Liver (tissue), 9 donors: ENCODE measurements around the gene CCDC54. TPM values are rescaled to one million over a fixed set of nuclear protein-coding genes. Genes with fewer than 3 reads are reported as not detected.

ENCODE experiments used
- DNase-seq: peaks from one replicate; pipeline ENCODE4 v3.0.0-alpha.2; 2017; ENCODE audit warnings: low spot score
- H3K27ac ChIP-seq, 2 donors: one replicate each; pipeline ENCODE4 v1.7.0; 2013; ENCODE audit warnings: inconsistent platforms in 2 of 2, low read length in 2 of 2, control low read depth in 1 of 2, low read depth in 1 of 2, mild to moderate bottlenecking in 1 of 2
- H3K27me3 ChIP-seq, 4 donors: one replicate each; pipeline versions ENCODE4 v1.6.1 to v1.7.0; 2013; ENCODE audit warnings: low read length in 3 of 4, inconsistent platforms in 1 of 4, mild to moderate bottlenecking in 1 of 4, moderate library complexity in 1 of 4; ENCODE audit not compliant: control insufficient read depth in 4 of 4, insufficient read depth in 4 of 4
- H3K36me3 ChIP-seq, 4 donors: one replicate each; pipeline versions ENCODE4 v1.6.1 to v1.7.0; 2013; ENCODE audit warnings: low read length in 3 of 4, mild to moderate bottlenecking in 3 of 4, low read depth in 1 of 4, moderate library complexity in 1 of 4; ENCODE audit not compliant: control insufficient read depth in 4 of 4, insufficient read depth in 3 of 4
- H3K4me1 ChIP-seq, 4 donors: one replicate each; pipeline versions ENCODE4 v1.6.1 to v1.7.0; 2013; ENCODE audit warnings: low read length in 3 of 4, mild to moderate bottlenecking in 3 of 4, moderate library complexity in 1 of 4; ENCODE audit not compliant: control insufficient read depth in 4 of 4, insufficient read depth in 4 of 4
- H3K4me3 ChIP-seq, 3 donors: one replicate each; pipeline versions ENCODE4 v1.6.1 to v1.7.0; 2013; ENCODE audit warnings: low read length in 3 of 3, control low read depth in 1 of 3, low read depth in 1 of 3, mild to moderate bottlenecking in 1 of 3
- H3K9ac ChIP-seq, 2 donors: one replicate each; pipeline ENCODE4 v1.7.0; 2013; ENCODE audit warnings: low read length in 2 of 2, mild to moderate bottlenecking in 2 of 2, moderate library complexity in 2 of 2, control low read depth in 1 of 2, low read depth in 1 of 2
- H3K9me3 ChIP-seq, 4 donors: one replicate each; pipeline versions ENCODE4 v1.6.1 to v1.7.0; 2013; ENCODE audit warnings: low read length in 3 of 4; ENCODE audit not compliant: control insufficient read depth in 4 of 4
- ATF3 ChIP-seq: IDR thresholded peaks from 2 replicates; pipeline ENCODE4 v1.6.1; 2016; ENCODE audit warnings: antibody characterized with exemption
- CTCF ChIP-seq: fragments of 150-350 bp; IDR thresholded peaks from 2 replicates; pipeline ENCODE4 v1.5.1; 2017; ENCODE audit warnings: improper control_type of control experiment, low read depth, low read length; ENCODE audit not compliant: missing input control
- EGR1 ChIP-seq, 2 donors: IDR thresholded peaks; 2 replicates each; pipeline ENCODE4 v1.6.1; 2016 to 2018; ENCODE audit warnings: antibody characterized with exemption in 2 of 2, low read depth in 2 of 2
- FOXA1 ChIP-seq: IDR thresholded peaks from 2 replicates; pipeline ENCODE4 v1.6.1; 2016; ENCODE audit warnings: antibody characterized with exemption
- HNF4G ChIP-seq: IDR thresholded peaks from 2 replicates; pipeline ENCODE4 v1.6.1; 2016; ENCODE audit warnings: antibody characterized with exemption
- MAX ChIP-seq: IDR thresholded peaks from 2 replicates; pipeline ENCODE4 v1.6.1; 2016; ENCODE audit warnings: antibody characterized with exemption
- NR2F2 ChIP-seq: IDR thresholded peaks from 2 replicates; pipeline ENCODE4 v1.6.1; 2016; ENCODE audit warnings: antibody characterized with exemption
- RAD21 ChIP-seq, 2 donors: IDR thresholded peaks; 2 replicates each; pipeline ENCODE4 v1.6.1; 2016; ENCODE audit warnings: antibody characterized with exemption in 2 of 2, mild to moderate bottlenecking in 2 of 2
- REST ChIP-seq: IDR thresholded peaks from 2 replicates; pipeline ENCODE4 v1.6.1; 2016; ENCODE audit warnings: antibody characterized with exemption, mild to moderate bottlenecking
- RXRA ChIP-seq, 2 donors: IDR thresholded peaks; 2 replicates each; pipeline ENCODE4 v1.6.1; 2017 to 2018; ENCODE audit warnings: antibody characterized with exemption in 2 of 2, mild to moderate bottlenecking in 1 of 2
- SP1 ChIP-seq: IDR thresholded peaks from 2 replicates; pipeline ENCODE4 v1.6.1; 2018; ENCODE audit warnings: antibody characterized with exemption, mild to moderate bottlenecking
- TAF1 ChIP-seq: conservative IDR thresholded peaks from 2 replicates; pipeline ENCODE4 v1.6.1; 2016; ENCODE audit warnings: antibody characterized with exemption, mild to moderate bottlenecking
- ZBTB33 ChIP-seq: IDR thresholded peaks from 2 replicates; pipeline ENCODE4 v1.6.1; 2016; ENCODE audit warnings: antibody characterized with exemption
- WGBS: extraction: QIAGEN DNeasy Blood & Tissue Kit; methylation state at CpG from one replicate; pipeline ENCODE4 v1.1.7; 2013; 5-methylcytosine and 5-hydroxymethylcytosine counted together
- polyA plus RNA-seq, 2 donors: library from polyadenylated mRNA; stranded (reverse) in 1 of 2; unstranded in 1 of 2; fragments of 200-250 nt in 1 of 2; fragments of >200 nt in 1 of 2; fragmentation: Nextera tagmentation in 1 of 2; extraction: Ambion mirVana in 1 of 2; gene quantifications; one replicate each; pipeline versions ENCODE4 v1.2.1 to v1.2.3, GENCODE V29; 2013 to 2015
- total RNA-seq, 2 donors: library from RNA; depleted of rRNA; stranded (reverse); fragments of >200 nt; gene quantifications; one replicate each; pipeline ENCODE4 v1.2.3, GENCODE V29; 2014
- donor health status: healthy.
- donor health status: healthy.
- donor health status: healthy.
- donor health status: healthy.
- donor health status: healthy.

The CCDC54 gene
- total and polyA plus RNA-seq, 4 donors = 0.21 TPM; not detected in 3

GRCh38 chr3:107344722-107345121 is 32.5 kb upstream of the CCDC54 start:
- H3K4me3 ChIP-seq = no peak overlapping the region

GRCh38 chr3:107345822-107346405 is 31.3 kb upstream of the CCDC54 start:
- TF ChIP-seq REST (no peak), CTCF (no peak), HNF4G (no peak), ZBTB33 (no peak)
- 84% methylated on average over 4 of the region's 4 CpGs for WGBS
- no peak overlapping the region for H3K27ac ChIP-seq
- H3K4me3 ChIP-seq = no peak overlapping the region
- no peaks in the 10 kb centered on the region for H3K36me3 ChIP-seq
- no peaks in the 10 kb centered on the region for H3K27me3 ChIP-seq
- no peaks in the 10 kb centered on the region for H3K4me1 ChIP-seq
- no peak overlapping the region for H3K9ac ChIP-seq
- no peaks in the 10 kb centered on the region for H3K9me3 ChIP-seq
- no peak for DNase-seq

More at GRCh38 chr3:107344722-107345121, 32.5 kb upstream of the CCDC54 start:
- H3K4me1 ChIP-seq = no peaks in the 10 kb centered on the region
- DNase-seq = no peak
- H3K27ac ChIP-seq = no peak overlapping the region
- no peaks in the 10 kb centered on the region for H3K9me3 ChIP-seq
- H3K9ac ChIP-seq = no peak overlapping the region
- TF ChIP-seq TAF1 = no peak
- TF ChIP-seq NR2F2 = no peak
- TF ChIP-seq ATF3 = no peak
- TF ChIP-seq RAD21 (IDR thresholded peaks at IDR 0.05) = no peak
- TF ChIP-seq EGR1 (IDR thresholded peaks at IDR 0.05; ENCODE audit: low read depth in 2 of 2) = no peak
- TF ChIP-seq SP1 = no peak
- no peak for TF ChIP-seq HNF4G
- TF ChIP-seq FOXA1 = no peak
- TF ChIP-seq REST = no peak
- TF ChIP-seq MAX = no peak
- no peak for TF ChIP-seq RXRA (IDR thresholded peaks at IDR 0.05)
- no peaks in the 10 kb centered on the region for H3K36me3 ChIP-seq
- H3K27me3 ChIP-seq = no peaks in the 10 kb centered on the region
